Esophagus muscularis mucosa (tissue), 4 donors: ENCODE results near the gene CEP20. TPM values are rescaled to one million over a fixed set of nuclear protein-coding genes. Genes with fewer than 3 reads are reported as not detected.
"Not testable (repeated sequence)": the region's sequence is repeated elsewhere in the genome, so short reads cannot be mapped to it uniquely, and the experiment has no call there.

ENCODE experiments used
- DNase-seq: peaks from one replicate; pipeline ENCODE4 v3.0.0-alpha.2; 2017; ENCODE audit errors: extremely low spot score
- H3K27ac ChIP-seq, 4 donors: fragments of 200-600 bp; sonication (generic); replicated peaks in 1 of 4; 1 replicate in 3 of 4; 2 replicates in 1 of 4; pipeline ENCODE4 v1.5.1; 2016 to 2019; ENCODE audit warnings: mild to moderate bottlenecking in 1 of 4
- H3K27me3 ChIP-seq, 4 donors: fragments of 200-600 bp; sonication (generic); one replicate each; pipeline versions ENCODE4 v1.5.1 to v1.6.0; 2016 to 2019
- H3K36me3 ChIP-seq, 4 donors: fragments of 200-600 bp; sonication (generic); one replicate each; pipeline ENCODE4 v1.5.1; 2016 to 2019
- H3K4me1 ChIP-seq, 4 donors: fragments of 200-600 bp; sonication (generic); one replicate each; pipeline ENCODE4 v1.5.1; 2016 to 2019
- H3K4me3 ChIP-seq, 4 donors: fragments of 200-600 bp; sonication (generic); 1 replicate in 2 of 4; 2 replicates in 2 of 4; pipeline ENCODE4 v1.5.1; 2016 to 2019; ENCODE audit warnings: mild to moderate bottlenecking in 4 of 4, moderate library complexity in 1 of 4
- H3K9me3 ChIP-seq, 4 donors: fragments of 200-600 bp; sonication (generic); 1 replicate in 3 of 4; 2 replicates in 1 of 4; pipeline ENCODE4 v1.5.1; 2016 to 2019
- CTCF ChIP-seq, 3 experiments: fragments of 200-600 bp in 2 of 3; fragments of 450-650 bp in 1 of 3; sonication (generic) in 2 of 3; IDR thresholded peaks; one replicate each; pipeline ENCODE4 v1.5.1; 2017 to 2019; ENCODE audit warnings: antibody characterized with exemption in 3 of 3, mild to moderate bottlenecking in 2 of 3, moderate library complexity in 1 of 3
- EP300 ChIP-seq: sonication (generic); formaldehyde crosslinking; IDR thresholded peaks from one replicate; pipeline ENCODE4 v1.6.1; 2017; ENCODE audit warnings: antibody characterized with exemption
- POLR2A ChIP-seq: fragments of 450-650 bp; IDR thresholded peaks from one replicate; pipeline ENCODE4 v1.6.1; 2017; ENCODE audit warnings: antibody characterized with exemption, moderate library complexity, mild to moderate bottlenecking, low read depth
- POLR2AphosphoS5 ChIP-seq, 2 donors: sonication (generic); formaldehyde crosslinking; IDR thresholded peaks; one replicate each; pipeline ENCODE4 v1.6.1; 2017; ENCODE audit warnings: antibody characterized with exemption in 2 of 2
- WGBS: methylation state at CpG from one replicate; pipeline ENCODE4 v1.1.5; 2018; 5-methylcytosine and 5-hydroxymethylcytosine counted together
- intact Hi-C: fragments of 100-400 bp; cut with DNase I; formaldehyde crosslinking; loops from one replicate; pipeline ENCODE4 v1.15.1; 2023
- total RNA-seq, 4 donors: library from RNA; depleted of rRNA; stranded (reverse); fragments of >200 nt; gene quantifications; one replicate each; pipeline versions ENCODE4 v1.1.0 to v1.2.1, GENCODE V29; 2016

Gene CEP20
- 10 to 100 TPM; 25.2 to 36.1 (median 32.0) TPM for total RNA-seq

GRCh38 chr16:15888072-15888976 lies at the start of gene CEP20:
TSS of gene CEP20 (minus strand) at chr16:15888603. CDS start at chr16:15888585, 18 bp downstream.
- Histone ChIP-seq H3K4me1 (peaks cover 21 to 55% (median 53%) of the 10 kb centered on the region in 4 donors), H3K36me3 (peaks cover 1 to 3% (median 1%) of the 10 kb centered on the region in 4 donors), H3K4me3 (peak within 1 kb of the TSS; percentile 76 to 89 (median 88)), H3K9me3 (no peaks in the 10 kb centered on the region), H3K27me3 (no peaks in the 10 kb centered on the region), H3K27ac (peak within 1 kb of the TSS; percentile 82 to 95 (median 90))
- DNase-seq, result peak; percentile 100
- intact Hi-C loops, result loop anchor here (5.0 to 10.0 kb wide), 2 partner anchors 59 to 126 kb away; partner anchors contain the start of gene ABCC1
- TF ChIP-seq EP300 (no peak), POLR2AphosphoS5 (IDR thresholded peaks at IDR 0.05) (peak; percentile 82 to 84), POLR2A (peak; percentile 41), CTCF (IDR thresholded peaks at IDR 0.05) (peak; percentile 9 to 51 (median 31))
- 0% methylated on average over 32 of the region's 41 CpGs for WGBS

- H3K4me3 ChIP-seq, H3K4me1 ChIP-seq, H3K36me3 ChIP-seq, DNase-seq, H3K27me3 ChIP-seq, intact Hi-C loops, H3K27ac ChIP-seq, H3K9me3 ChIP-seq: not testable (repeated sequence)
- 82% methylated on average over 6 of the region's 6 CpGs for whole genome bisulfite sequencing
These were observed 48.4 kb upstream of the CEP20 start for GRCh38 chr16:15936809-15937208.

- Histone ChIP-seq H3K4me3 (no peak overlapping the region), H3K36me3 (no peaks in the 10 kb centered on the region)
These were observed 46.6 kb upstream of the CEP20 start for GRCh38 chr16:15934991-15935390.

GRCh38 chr16:15933781-15934180 lies 45.4 kb upstream of the CEP20 start:
- Histone ChIP-seq H3K27ac (no peak overlapping the region), H3K4me1 (no peaks in the 10 kb centered on the region), H3K36me3 (no peaks in the 10 kb centered on the region), H3K9me3 (peaks cover 0 to 3% (median 0%) of the 10 kb centered on the region in 4 donors), H3K4me3 (no peak overlapping the region), H3K27me3 (no peaks in the 10 kb centered on the region)
- intact Hi-C loops, result no loop called here
- no peak for DNase-seq
- 76% methylated on average over 4 of the region's 4 CpGs for WGBS
- TF ChIP-seq POLR2AphosphoS5 (IDR thresholded peaks at IDR 0.05) (no peak), POLR2A (no peak), CTCF (IDR thresholded peaks at IDR 0.05) (no peak), EP300 (no peak)

More at GRCh38 chr16:15934991-15935390, 46.6 kb upstream of the CEP20 start:
- peaks cover 0 to 3% (median 0%) of the 10 kb centered on the region in 4 donors for H3K9me3 ChIP-seq
- H3K27me3 ChIP-seq, result no peaks in the 10 kb centered on the region
- no peak for TF ChIP-seq POLR2A
- H3K27ac ChIP-seq, result no peak overlapping the region
- intact Hi-C loops, result no loop called here
- H3K4me1 ChIP-seq, result no peaks in the 10 kb centered on the region
- no peak for DNase-seq

GRCh38 chr16:15932939-15933338 lies 44.5 kb upstream of the CEP20 start:
- no peak for DNase-seq
- H3K27me3 ChIP-seq, result no peaks in the 10 kb centered on the region
- no peaks in the 10 kb centered on the region for H3K4me1 ChIP-seq
- H3K9me3 ChIP-seq, result peaks cover 0 to 3% (median 0%) of the 10 kb centered on the region in 4 donors
- H3K4me3 ChIP-seq, result no peak overlapping the region
- no peak for TF ChIP-seq POLR2A
- no peak for TF ChIP-seq EP300
- no peak for TF ChIP-seq CTCF (IDR thresholded peaks at IDR 0.05)
- no peak for TF ChIP-seq POLR2AphosphoS5 (IDR thresholded peaks at IDR 0.05)
- 75% methylated on average over 6 of the region's 6 CpGs for WGBS
- no peak overlapping the region for H3K27ac ChIP-seq
- H3K36me3 ChIP-seq, result no peaks in the 10 kb centered on the region
- intact Hi-C loops, result no loop called here
